Adipocyte (in vitro differentiated cells): ENCODE results near the gene UFC1.
A peak's percentile ranks its signal among the peaks of the same experiment; 100 is the strongest.

ENCODE experiments used
- DNase-seq: peaks from one replicate; pipeline ENCODE4 v3.0.0-alpha.2; 2015; ENCODE audit warnings: low read depth
- H3K27me3 ChIP-seq: replicated peaks from 2 replicates; pipeline ENCODE4 v1.7.0; 2013; ENCODE audit warnings: mild to moderate bottlenecking, low read length, moderate library complexity; ENCODE audit not compliant: control insufficient read depth, insufficient read depth
- H3K36me3 ChIP-seq: 2 replicates; pipeline ENCODE4 v1.7.0; 2013; ENCODE audit warnings: low read length, mild to moderate bottlenecking, moderate library complexity; ENCODE audit not compliant: control insufficient read depth, insufficient read depth, severe bottlenecking
- H3K4me1 ChIP-seq: 2 replicates; pipeline ENCODE4 v1.7.0; 2013; ENCODE audit warnings: mild to moderate bottlenecking, low read length, moderate library complexity; ENCODE audit not compliant: control insufficient read depth, insufficient read depth
- H3K4me3 ChIP-seq: 2 replicates; pipeline ENCODE4 v1.7.0; 2013; ENCODE audit warnings: mild to moderate bottlenecking, low read length, moderate library complexity
- H3K9ac ChIP-seq: 2 replicates; pipeline ENCODE4 v1.7.0; 2013; ENCODE audit warnings: mild to moderate bottlenecking, low read length, moderate library complexity
- H3K9me3 ChIP-seq: 2 replicates; pipeline ENCODE4 v1.7.0; 2013; ENCODE audit warnings: mild to moderate bottlenecking, low read length, moderate library complexity; ENCODE audit not compliant: control insufficient read depth

The UFC1 gene

DNA sequence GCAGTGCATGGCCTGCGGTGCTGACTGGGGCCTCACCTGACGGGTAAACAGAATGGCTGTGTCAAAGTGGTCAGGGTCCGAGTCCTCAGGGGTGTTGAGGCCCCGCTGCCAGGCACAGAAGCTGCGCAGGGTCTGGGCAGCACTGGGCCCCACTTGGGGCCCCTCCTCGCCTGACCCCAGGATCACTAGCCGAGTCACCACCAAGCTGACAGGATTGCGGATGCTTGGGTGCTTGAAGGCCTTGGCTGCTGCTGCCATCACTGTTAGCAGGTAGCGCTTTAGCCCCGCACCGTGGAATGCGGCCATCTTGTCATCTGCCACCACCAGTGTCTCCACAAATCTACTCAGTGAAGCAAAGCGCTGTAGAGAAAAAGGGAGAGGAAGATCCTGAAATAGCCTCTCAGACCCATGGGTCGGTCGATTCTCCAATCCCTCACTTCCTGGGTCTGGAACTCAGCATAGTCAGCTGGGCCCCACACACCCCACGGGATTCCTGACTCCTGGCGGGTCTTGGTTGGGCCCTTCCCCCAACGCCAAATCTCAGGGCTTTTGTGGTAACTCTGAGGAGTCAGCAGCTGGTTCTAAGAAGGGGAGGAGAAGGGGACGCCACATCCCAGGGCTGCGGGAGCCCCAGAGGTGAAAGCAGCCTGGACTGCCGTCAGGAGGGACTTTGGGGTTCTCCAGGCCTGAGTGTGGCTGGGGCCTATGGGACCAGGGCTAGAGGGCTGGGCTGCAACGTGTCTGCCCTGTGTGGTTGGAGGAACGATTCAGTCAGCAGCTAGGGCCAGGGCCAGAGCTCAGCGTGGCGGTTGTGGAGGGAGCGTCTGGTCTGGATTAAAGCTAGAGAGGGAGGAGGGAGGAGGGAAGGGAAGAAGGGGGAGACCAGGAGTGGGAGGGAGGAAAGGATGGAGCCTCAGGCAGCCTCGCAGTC, 43.0 kb downstream of the UFC1 start:
- Histone ChIP-seq H3K36me3 (peaks cover 28% of the 10 kb centered on the region), H3K4me1 (peaks cover 94% of the 10 kb centered on the region), H3K4me3 (peak overlapping the region; percentile 87), H3K27me3 (no peaks in the 10 kb centered on the region), H3K9me3 (no peaks in the 10 kb centered on the region), H3K9ac (peak overlapping the region; percentile 88)
- DNase-seq = peak; percentile 94

DNA sequence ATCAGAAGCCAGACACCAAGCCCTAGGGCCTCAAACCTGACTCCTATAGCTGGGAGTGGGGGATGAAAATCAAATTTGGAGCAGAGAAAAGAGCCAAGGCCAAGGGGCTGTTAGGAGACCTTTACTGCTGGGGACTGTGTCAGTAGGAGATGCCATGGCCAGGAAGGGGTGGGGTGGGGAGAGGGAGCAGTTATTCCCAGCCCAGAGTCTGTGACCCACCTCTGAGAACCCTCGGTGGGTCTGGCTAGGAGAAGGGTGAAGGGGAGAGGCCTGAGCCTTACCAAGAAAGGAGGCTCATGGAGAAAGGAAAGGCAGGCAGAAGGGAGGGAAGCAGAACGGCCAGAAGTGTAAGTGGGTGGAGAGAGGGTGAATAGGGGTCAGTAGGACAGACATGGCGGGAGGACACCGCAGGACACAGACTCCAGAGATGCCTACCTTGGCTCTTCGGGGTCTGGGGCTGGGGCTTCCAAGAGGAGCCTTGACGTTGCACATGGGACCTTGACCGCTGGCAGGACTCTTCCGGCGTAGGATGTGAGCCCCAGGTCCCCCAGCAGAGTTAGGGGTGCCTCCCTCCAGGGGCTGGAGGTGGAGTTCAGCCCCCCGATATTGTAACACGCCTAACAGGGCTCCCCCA, 43.9 kb downstream of the UFC1 start:
- Histone ChIP-seq H3K27me3 (no peaks in the 10 kb centered on the region), H3K4me3 (peak overlapping the region; percentile 87), H3K4me1 (peaks cover 90% of the 10 kb centered on the region), H3K36me3 (peaks cover 21% of the 10 kb centered on the region), H3K9ac (peak overlapping the region; percentile 88), H3K9me3 (no peaks in the 10 kb centered on the region)
- no peak for DNase-seq

DNA sequence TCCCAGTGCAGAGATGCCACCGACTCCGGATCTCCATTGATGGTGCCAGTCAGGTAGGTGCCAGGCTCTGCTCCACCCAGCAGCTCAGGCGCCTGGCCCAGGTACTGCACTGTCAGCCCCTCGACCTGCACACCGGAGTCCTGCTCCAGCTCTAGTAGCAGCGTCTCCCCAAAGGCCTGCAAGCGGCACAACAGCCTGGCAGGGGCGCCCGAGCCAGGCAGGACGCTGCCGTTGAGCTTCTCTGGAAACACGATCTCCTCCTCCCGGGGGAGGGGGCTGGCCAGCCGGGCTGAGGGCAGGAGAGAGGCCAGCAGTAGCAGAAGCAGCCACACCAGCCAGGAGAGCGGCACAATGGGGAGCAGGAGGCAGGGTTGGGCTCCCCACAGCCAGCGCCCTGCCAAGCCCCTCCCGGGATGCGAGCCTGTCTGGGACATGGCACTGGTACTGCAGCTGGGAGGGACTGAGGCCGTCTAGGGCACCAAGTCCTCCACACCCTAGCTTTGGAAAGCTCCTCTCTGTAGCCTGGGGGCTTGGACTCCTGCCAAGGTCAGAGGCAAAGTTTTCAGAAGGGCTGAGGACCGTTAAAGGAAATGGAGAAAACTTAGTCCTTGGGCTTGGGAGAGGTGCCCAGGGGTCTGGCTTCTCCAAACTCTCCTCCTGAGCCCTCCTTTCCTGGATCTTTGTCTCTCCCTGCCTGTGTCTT, 44.6 kb downstream of the UFC1 start:
- Histone ChIP-seq H3K4me1 (peaks cover 89% of the 10 kb centered on the region), H3K4me3 (peak overlapping the region; percentile 87), H3K27me3 (no peaks in the 10 kb centered on the region), H3K9ac (peak overlapping the region; percentile 88), H3K9me3 (no peaks in the 10 kb centered on the region), H3K36me3 (peaks cover 15% of the 10 kb centered on the region)
- DNase-seq = peak; percentile 79

DNA sequence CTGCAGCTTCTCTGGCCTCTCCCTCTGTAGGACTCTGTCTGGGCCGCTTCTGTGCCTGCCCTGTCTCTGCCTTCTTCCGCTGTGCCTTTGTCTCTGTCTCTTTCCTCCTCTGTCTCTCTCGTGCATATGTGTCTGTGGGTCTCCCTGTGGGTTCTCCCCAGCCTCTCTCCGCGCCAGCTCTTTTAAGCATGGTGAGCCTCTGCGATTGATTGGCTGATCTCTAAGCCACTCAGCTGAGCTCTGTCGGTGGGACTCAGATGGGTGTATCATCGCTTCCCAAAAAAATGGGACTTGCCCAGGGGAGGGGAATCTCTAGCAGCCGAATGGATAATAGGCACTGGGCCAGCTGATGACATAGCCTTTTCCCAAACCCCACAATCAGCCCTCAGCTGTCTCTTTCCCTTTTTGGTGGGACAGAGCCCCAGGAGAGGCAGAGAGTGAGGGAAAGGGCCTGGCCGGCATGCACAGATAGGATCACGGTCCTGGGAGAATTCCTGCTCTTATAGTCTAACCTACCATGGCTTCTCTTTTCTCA, 45.2 kb downstream of the UFC1 start, which contains the start of gene ADAMTS4:
Gene ADAMTS4, minus strand, starts transcription at position 158 of the 535 bp plus-strand sequence. CDS start 427 bp downstream, outside the sequence.
- DNase-seq = peak; percentile 83
- Histone ChIP-seq H3K36me3 (peaks cover 20% of the 10 kb centered on the region), H3K4me1 (peaks cover 89% of the 10 kb centered on the region), H3K9me3 (no peaks in the 10 kb centered on the region), H3K27me3 (no peaks in the 10 kb centered on the region), H3K9ac (peak within 1 kb of the TSS; percentile 88), H3K4me3 (peak within 1 kb of the TSS; percentile 87)

DNA sequence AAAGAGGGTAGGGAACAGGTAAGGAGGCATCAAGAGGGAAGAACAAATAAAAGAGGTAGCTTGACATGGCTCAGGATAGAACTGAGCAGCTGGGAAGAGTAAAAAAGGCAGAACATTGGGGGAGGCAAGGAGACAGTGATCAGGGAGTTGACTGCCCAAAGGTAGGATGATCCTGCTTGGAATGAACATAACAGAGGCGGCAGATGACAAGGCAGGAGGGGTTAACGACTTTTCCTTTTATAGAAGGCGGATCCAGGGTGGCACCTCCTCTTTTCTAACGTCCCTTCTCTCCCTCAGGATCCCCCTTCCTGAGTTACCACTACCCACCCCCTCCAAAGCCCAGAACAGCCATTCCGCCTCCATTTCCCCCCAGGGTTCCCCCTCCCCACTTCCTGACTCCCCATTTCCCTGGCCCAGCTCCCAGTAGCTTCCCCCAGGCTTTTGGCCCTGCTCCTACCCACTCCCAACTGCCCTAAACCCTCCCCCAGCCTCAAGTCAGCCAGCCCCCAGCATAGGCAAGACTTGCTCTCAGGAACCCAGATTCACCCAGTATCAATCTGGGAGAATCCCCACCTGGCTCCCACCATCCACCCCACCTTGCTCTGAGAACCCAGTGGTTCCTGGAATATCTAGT, 45.8 kb downstream of the UFC1 start:
- Histone ChIP-seq H3K36me3 (peaks cover 23% of the 10 kb centered on the region), H3K9me3 (no peaks in the 10 kb centered on the region), H3K4me1 (peaks cover 89% of the 10 kb centered on the region), H3K9ac (peak overlapping the region; percentile 88), H3K4me3 (peak overlapping the region; percentile 87), H3K27me3 (no peaks in the 10 kb centered on the region)
- no peak for DNase-seq

DNA sequence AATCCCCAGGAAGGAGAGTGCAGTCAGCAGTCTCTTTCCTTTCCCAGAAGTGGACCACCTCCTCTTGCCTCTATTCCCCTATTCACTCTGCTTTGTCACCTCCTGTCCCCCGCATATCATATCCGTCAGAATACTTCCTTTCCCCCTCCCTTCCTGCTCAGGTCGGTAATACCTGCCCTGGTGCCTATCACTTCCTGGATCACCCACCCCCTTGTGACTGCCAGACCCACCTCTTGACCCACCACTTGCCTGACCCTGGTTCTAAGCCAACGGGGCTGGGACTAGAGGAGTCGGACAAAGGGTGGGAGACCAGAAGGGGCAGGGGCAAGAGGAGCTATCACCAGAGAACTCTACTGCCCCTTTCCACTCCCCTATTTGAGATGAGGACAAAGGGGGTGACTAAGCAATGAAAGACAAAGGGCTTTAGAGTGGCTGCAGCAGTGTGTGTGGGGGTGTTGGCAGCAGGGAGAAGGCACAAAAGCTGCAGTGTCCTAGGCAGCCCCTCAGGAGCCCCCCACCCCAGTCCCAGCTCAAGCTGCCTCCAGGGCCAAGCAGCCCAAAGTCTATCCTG, 46.7 kb downstream of the UFC1 start:
- peaks cover 15% of the 10 kb centered on the region for H3K36me3 ChIP-seq
- H3K4me3 ChIP-seq = peak overlapping the region; percentile 94
- DNase-seq = no peak
- peak overlapping the region; percentile 98 for H3K9ac ChIP-seq
- H3K4me1 ChIP-seq = peaks cover 86% of the 10 kb centered on the region
- H3K27me3 ChIP-seq = no peaks in the 10 kb centered on the region
- H3K9me3 ChIP-seq = no peaks in the 10 kb centered on the region

DNA sequence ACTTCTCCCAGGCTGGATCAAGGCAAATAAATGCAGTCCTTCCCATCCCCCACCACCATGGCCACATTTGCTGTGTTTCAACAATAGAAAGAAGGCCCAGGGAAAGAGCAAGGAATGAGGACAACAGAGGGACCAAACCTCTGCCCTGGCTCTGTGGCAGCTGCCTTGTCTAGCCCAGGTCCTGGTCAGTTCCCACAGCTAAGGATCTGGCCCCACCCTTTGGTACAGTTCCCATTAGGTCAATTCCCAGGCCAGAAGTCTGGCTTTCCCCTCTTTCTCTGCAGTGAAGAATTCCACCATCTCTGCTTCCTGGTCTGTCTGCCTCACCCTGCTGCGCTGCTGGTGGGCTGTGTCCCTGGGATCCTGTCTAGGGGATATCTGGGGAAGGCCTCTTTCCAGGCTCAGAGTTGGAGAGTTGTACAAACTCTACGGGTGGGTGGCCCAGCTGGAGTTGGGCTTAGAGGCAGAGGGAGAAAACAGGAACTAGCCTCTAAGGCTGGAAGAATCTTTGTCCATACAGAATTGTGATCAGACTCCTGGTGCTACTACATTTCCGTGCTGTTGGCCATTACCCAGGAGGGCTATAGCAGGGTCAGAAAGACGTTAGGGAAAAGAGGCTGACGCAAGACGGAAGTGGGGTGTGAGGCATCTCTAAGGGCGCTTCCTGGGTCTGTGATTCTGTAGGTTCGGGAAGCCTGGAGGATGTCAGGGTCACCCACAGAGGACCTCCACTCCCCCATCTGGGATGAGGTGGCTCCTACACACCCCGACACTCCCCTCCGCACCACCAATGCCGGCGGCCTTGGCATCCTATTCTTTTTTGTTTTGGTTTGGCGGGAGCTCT, 47.4 kb downstream of the UFC1 start:
- no peaks in the 10 kb centered on the region for H3K9me3 ChIP-seq
- peak; percentile 46 for DNase-seq
- peaks cover 79% of the 10 kb centered on the region for H3K4me1 ChIP-seq
- peaks cover 17% of the 10 kb centered on the region for H3K36me3 ChIP-seq
- peak overlapping the region; percentile 98 for H3K9ac ChIP-seq
- no peaks in the 10 kb centered on the region for H3K27me3 ChIP-seq
- H3K4me3 ChIP-seq = peak overlapping the region; percentile 94

DNA sequence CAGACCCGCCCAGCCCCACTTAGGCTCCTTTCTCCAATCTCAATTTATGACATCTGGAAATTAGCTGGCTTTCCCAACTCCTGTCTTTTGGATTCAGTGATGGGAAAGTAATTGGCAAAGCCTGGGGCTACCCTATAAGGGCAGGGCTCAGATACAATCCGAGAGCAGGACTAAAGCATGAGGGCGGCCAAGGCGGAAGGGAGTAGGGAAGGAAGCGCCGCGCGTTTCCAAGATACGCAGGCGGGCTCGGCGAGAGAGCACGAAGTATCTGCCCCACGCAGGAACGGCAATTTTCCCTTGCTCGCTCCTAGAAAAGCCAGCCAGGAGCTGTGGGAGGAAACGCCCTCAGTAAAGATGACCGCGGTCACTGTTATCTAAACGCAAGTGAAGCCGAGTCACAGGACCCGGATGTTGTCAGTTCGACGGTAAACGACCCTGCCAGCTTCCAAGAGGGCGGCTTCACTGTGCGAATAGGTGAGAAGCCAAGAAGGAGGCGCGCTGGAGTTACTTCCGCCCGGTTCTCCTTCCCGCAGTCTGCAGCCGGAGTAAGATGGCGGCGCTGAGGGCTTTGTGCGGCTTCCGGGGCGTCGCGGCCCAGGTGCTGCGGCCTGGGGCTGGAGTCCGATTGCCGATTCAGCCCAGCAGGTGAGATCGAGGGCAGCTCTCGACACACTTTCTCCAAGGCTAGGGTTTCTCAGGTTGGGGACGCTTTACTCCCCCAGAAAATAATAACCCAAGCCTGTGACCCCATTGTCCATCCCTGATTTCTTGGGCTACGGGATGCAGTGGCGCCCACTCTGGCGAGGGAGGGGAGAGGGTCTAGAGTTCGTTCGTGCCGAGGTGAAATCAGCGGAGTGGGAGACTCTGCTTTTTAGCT, 48.3 kb downstream of the UFC1 start, which contains the start of gene NDUFS2:
Gene NDUFS2, plus strand, starts transcription at position 532 of the 877 bp plus-strand sequence. Its CDS starts 19 bp downstream, at position 551.
- Histone ChIP-seq H3K9me3 (no peaks in the 10 kb centered on the region), H3K9ac (peak within 1 kb of the TSS; percentile 98), H3K36me3 (peaks cover 22% of the 10 kb centered on the region), H3K27me3 (no peaks in the 10 kb centered on the region), H3K4me1 (peaks cover 79% of the 10 kb centered on the region), H3K4me3 (peak within 1 kb of the TSS; percentile 94)
- DNase-seq = peak; percentile 100

DNA sequence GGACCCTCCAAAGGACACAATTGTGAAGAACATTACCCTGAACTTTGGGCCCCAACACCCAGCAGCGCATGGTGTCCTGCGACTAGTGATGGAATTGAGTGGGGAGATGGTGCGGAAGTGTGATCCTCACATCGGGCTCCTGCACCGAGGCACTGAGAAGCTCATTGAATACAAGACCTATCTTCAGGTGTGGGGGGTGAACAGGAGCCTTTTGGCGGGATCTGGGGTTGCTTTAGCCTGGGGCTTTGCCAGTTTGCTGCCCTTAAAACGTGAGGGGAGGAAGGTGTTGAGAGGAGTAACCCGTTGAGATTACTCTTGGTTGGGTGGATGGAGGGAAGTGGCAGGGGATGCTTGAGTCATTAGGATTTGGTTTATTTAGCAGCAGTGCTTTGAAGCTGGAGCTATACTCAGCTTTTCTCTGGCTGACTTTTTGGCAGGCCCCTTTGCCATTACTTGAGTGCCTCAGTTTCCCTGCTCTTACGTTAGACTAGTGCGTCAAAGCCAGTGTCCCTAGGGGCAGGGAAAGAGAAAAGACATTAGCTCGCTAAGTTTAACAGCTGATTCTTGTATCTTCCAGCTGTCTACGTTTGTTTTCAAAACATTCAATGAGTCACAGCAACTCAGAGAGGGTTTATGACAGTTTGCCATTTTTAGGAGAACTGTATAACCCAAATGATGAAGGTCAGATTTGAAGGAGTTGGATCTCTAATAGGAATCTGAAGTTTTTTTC, 52.8 kb downstream of the UFC1 start:
- Histone ChIP-seq H3K9me3 (no peaks in the 10 kb centered on the region), H3K27me3 (no peaks in the 10 kb centered on the region), H3K9ac (peak overlapping the region; percentile 1), H3K4me1 (peaks cover 38% of the 10 kb centered on the region), H3K36me3 (peaks cover 53% of the 10 kb centered on the region), H3K4me3 (no peak overlapping the region)
- DNase-seq = peak; percentile 15
